BE2C (cell line): Measurements from ENCODE around the gene SPO11.

ENCODE experiments used
- DNase-seq: peaks from one replicate; pipeline ENCODE4 v3.0.0-alpha.2; 2020
- H3K27me3 ChIP-seq: fragments of 250-450 bp; sonication (Bioruptor Pico); 2 replicates; pipeline ENCODE4 v1.5.1; 2020; ENCODE audit warnings: mild to moderate bottlenecking
- H3K36me3 ChIP-seq: fragments of 250-450 bp; sonication (Bioruptor Pico); 2 replicates; pipeline ENCODE4 v1.5.1; 2020; ENCODE audit warnings: mild to moderate bottlenecking
- H3K4me1 ChIP-seq: fragments of 250-450 bp; sonication (Bioruptor Pico); 2 replicates; pipeline ENCODE4 v1.5.1; 2020
- H3K4me3 ChIP-seq: 2 replicates; pipeline ENCODE4 v1.5.1; 2011; ENCODE audit warnings: low read depth, low read length
- H3K9me3 ChIP-seq: fragments of 250-450 bp; sonication (Bioruptor Pico); 2 replicates; pipeline ENCODE4 v1.5.1; 2020
- TF ChIP-seq, protein P1 (sequence below): IDR thresholded peaks from 2 replicates; pipeline ENCODE4 v1.5.1; 2012; ENCODE audit warnings: mild to moderate bottlenecking, low read depth, low read length

SPO11 gene

DNA sequence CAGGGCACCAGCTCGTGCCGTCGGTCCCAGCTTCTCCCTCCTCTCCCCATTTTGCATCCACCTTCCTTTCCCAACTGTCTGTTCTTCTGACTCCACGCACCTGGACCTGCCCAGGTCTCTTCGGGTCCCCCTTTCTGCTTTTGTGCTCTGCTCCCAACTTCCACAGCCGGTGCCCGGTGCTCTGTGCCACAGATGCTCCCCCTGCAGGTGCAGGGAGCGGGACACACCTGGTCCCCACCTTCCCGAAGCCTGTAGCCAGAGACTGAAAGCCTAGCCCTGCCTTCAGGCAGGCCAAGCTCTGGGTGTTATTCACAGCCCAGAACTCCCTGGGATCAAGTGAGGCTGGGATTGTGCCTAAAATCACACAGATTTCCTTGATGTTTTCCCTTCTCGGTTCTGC, 38.6 kb upstream of the SPO11 start:
- no peak overlapping the region for H3K4me3 ChIP-seq
- no peaks in the 10 kb centered on the region for H3K9me3 ChIP-seq
- H3K36me3 ChIP-seq, result no peaks in the 10 kb centered on the region
- TF ChIP-seq, protein P1, sequence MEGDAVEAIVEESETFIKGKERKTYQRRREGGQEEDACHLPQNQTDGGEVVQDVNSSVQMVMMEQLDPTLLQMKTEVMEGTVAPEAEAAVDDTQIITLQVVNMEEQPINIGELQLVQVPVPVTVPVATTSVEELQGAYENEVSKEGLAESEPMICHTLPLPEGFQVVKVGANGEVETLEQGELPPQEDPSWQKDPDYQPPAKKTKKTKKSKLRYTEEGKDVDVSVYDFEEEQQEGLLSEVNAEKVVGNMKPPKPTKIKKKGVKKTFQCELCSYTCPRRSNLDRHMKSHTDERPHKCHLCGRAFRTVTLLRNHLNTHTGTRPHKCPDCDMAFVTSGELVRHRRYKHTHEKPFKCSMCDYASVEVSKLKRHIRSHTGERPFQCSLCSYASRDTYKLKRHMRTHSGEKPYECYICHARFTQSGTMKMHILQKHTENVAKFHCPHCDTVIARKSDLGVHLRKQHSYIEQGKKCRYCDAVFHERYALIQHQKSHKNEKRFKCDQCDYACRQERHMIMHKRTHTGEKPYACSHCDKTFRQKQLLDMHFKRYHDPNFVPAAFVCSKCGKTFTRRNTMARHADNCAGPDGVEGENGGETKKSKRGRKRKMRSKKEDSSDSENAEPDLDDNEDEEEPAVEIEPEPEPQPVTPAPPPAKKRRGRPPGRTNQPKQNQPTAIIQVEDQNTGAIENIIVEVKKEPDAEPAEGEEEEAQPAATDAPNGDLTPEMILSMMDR, result no peak
- H3K4me1 ChIP-seq, result no peaks in the 10 kb centered on the region
- H3K27me3 ChIP-seq, result peaks cover 5% of the 10 kb centered on the region; the same call in 1 of the 2 replicates
- no peak for DNase-seq

DNA sequence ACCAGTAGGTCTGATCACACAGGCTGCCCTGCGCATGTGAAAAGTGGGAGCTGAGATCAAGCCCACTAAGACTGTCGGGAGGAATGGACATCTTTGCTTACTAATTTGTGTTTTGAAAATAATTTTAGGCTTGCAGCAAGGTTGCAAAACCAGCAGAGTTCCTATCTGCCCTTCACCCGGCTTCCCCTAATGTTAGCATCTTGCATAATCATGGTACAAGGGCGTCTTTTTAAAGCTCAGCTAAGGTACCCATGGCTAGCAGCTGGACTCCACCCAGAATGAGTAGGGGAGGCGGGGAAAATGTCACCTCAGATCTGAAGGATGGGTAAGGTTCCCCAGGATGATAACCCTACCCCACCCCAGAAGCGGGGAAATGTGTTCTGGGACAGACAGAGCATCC, 37.9 kb upstream of the SPO11 start:
- H3K27me3 ChIP-seq, result peaks cover 5% of the 10 kb centered on the region; the same call in 1 of the 2 replicates
- TF ChIP-seq, protein P1, result no peak
- no peaks in the 10 kb centered on the region for H3K36me3 ChIP-seq
- H3K4me1 ChIP-seq, result no peaks in the 10 kb centered on the region
- no peak overlapping the region for H3K4me3 ChIP-seq
- no peak for DNase-seq
- H3K9me3 ChIP-seq, result no peaks in the 10 kb centered on the region

DNA sequence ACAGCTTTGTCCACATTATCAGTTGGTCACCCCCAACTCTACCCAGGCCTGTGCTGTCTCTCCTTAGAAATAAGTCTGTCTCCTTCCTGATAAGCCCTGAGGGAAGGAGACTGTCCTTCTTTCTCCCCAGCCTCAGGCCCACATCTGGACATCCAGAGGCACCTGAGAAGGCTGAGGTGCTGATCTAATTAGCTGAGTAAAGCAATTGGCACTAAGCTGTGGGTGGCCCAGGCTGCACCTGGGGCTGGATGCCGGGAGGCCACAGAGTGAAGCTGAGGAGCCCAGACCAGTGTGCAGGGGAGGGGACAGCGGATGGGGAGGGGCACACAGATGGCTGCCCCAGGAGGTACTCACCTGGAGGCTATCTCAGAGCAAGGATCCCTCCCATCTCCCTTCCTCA, 37.0 kb upstream of the SPO11 start:
- Histone ChIP-seq H3K27me3 (peaks cover 5% of the 10 kb centered on the region; the same call in 1 of the 2 replicates), H3K4me3 (no peak overlapping the region), H3K36me3 (no peaks in the 10 kb centered on the region), H3K4me1 (no peaks in the 10 kb centered on the region), H3K9me3 (no peaks in the 10 kb centered on the region)
- TF ChIP-seq, protein P1, result no peak
- no peak for DNase-seq

DNA sequence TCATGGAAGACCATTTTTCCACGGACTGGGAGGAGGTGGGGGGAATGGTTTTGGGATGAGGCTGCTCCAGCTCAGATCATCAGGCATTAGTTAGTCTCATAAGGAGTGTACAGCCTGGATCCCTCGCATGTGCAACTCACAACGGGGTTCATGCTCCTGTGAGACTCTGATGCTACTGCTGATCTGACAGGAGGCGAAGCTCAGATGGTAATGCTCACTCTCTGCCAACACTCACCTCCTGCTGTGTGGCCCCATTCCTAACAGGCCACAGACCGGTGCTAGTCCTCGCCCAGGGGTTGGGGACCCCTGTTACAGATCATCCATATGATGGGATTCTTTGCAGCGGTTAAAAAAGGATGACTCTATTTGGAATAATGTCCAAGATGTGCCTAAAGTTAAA, 35.6 kb upstream of the SPO11 start:
- no peak for DNase-seq
- Histone ChIP-seq H3K27me3 (peaks cover 5% of the 10 kb centered on the region; the same call in 1 of the 2 replicates), H3K4me1 (no peaks in the 10 kb centered on the region), H3K4me3 (no peak overlapping the region), H3K36me3 (no peaks in the 10 kb centered on the region), H3K9me3 (no peaks in the 10 kb centered on the region)
- TF ChIP-seq, protein P1, result no peak

DNA sequence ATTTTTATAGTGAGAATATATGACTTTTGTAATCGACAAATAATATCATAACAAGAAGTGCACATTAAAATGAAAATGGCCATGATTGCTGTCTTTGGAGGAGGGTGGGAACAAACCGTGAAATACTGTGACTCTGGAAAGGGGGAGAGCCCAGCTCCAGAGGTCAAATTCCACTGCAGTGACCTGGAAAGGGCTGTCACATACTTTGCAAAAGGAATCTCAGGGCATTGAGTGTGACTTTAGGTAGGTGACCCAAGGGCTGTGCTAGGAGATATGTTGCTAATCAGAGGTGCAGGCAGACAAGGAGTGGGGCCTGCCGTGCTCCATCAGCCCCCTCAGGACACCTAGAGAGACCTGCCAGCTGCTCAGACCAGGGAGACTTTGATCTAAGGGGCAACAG, 35.1 kb upstream of the SPO11 start:
- Histone ChIP-seq H3K4me3 (no peak overlapping the region), H3K27me3 (peaks cover 5% of the 10 kb centered on the region; the same call in 1 of the 2 replicates), H3K4me1 (no peaks in the 10 kb centered on the region), H3K9me3 (no peaks in the 10 kb centered on the region), H3K36me3 (no peaks in the 10 kb centered on the region)
- no peak for DNase-seq
- TF ChIP-seq, protein P1, result no peak

DNA sequence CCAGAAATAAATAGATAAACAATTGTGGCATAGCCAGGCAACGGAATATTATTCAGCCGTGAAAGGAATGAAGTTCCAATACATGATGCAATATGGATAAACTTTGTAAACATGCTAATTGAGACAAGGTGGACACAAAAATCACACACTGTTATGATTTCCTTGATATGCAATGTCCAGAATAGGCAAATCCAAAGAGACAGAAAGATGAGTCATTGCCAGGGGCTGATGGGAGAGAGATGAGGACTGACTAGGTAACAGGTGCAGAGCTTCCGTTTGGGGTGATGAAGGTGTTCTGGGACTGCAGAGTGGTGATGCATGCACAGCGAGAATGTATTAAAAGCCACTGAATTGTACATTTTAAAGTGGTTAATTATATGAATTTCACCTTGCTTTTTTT, 31.1 kb upstream of the SPO11 start:
- TF ChIP-seq, protein P1, result no peak
- H3K4me3 ChIP-seq, result no peak overlapping the region
- no peaks in the 10 kb centered on the region for H3K9me3 ChIP-seq
- no peak for DNase-seq
- H3K27me3 ChIP-seq, result peaks cover 9% of the 10 kb centered on the region; the same call in 1 of the 2 replicates
- no peaks in the 10 kb centered on the region for H3K36me3 ChIP-seq
- H3K4me1 ChIP-seq, result no peaks in the 10 kb centered on the region
